ENCODE measurements around the gene HIVEP2. TPM values are rescaled to one million over a fixed set of nuclear protein-coding genes. Genes with fewer than 3 reads are reported as not detected.

The HIVEP2 gene
- polyA plus RNA-seq, 2 of the 4 experiments (the other 2 are of a cell fraction), result 2.2 to 2.6 TPM

GRCh38 chr6:142797159-142797558 is 147.8 kb downstream of the HIVEP2 start:
- no peak for FAIRE-seq
- Histone ChIP-seq H3K4me1 (peaks cover 11% of the 10 kb centered on the region), H3K4me3 (no peak overlapping the region), H3K9me3 (no peaks in the 10 kb centered on the region), H3K27ac (no peak overlapping the region), H3K4me2 (no peak overlapping the region)
- POLR2A ChIA-PET, result no interaction called here
- TF ChIP-seq TFCP2L1 (CRISPR knock-in tag; IDR thresholded peaks at IDR 0.05) (no peak), CBX8 (IDR thresholded peaks at IDR 0.05) (no peak)
- no peak for DNase-seq (ENCODE audit: low read depth in 1 of 2, low spot score in 1 of 2)
- no peak for ATAC-seq
- CTCF ChIA-PET, result no interaction called here
- WGBS (ENCODE audit: missing lambda C conversion rate), result 87% methylated on average over 1 of the region's 1 CpG

GRCh38 chr6:142796571-142796970 is 148.4 kb downstream of the HIVEP2 start:
- TF ChIP-seq CBX2 (IDR thresholded peaks at IDR 0.05; ENCODE audit: borderline replicate concordance, low read depth) (no peak), HMGXB4 (CRISPR knock-in tag; IDR thresholded peaks at IDR 0.05; ENCODE audit: borderline replicate concordance) (no peak), ESRRA (IDR thresholded peaks at IDR 0.05; ENCODE audit: borderline replicate concordance, low read length) (no peak), MAX (IDR thresholded peaks at IDR 0.05) (no peak), USF2 (IDR thresholded peaks at IDR 0.05) (no peak), SREBF2 (IDR thresholded peaks at IDR 0.05) (no peak), KDM1A (IDR thresholded peaks at IDR 0.05; ENCODE audit: low read depth) (no peak), HES2 (IDR thresholded peaks at IDR 0.05) (no peak), NFE2L2 (conservative IDR thresholded peaks at IDR 0.05; ENCODE audit: low read length) (no peak), CBX8 (IDR thresholded peaks at IDR 0.05) (no peak), EHF (CRISPR knock-in tag; IDR thresholded peaks at IDR 0.05) (no peak), BHLHE40 (IDR thresholded peaks at IDR 0.05; ENCODE audit: low read depth, low read length) (no peak), RARB (CRISPR knock-in tag; IDR thresholded peaks at IDR 0.05) (no peak), REST (IDR thresholded peaks at IDR 0.05) (no peak), EP300 (IDR thresholded peaks at IDR 0.05) (no peak)
- H3K4me2 ChIP-seq, result no peak overlapping the region
- no peaks in the 10 kb centered on the region for H3K9me3 ChIP-seq
- no peak overlapping the region for H3K27ac ChIP-seq
- ChIA-PET POLR2A (no interaction called here), CTCF (no interaction called here)
- H3K4me3 ChIP-seq, result no peak overlapping the region
- no peak for DNase-seq (ENCODE audit: low read depth in 1 of 2, low spot score in 1 of 2)
- ATAC-seq, result no peak
- H3K4me1 ChIP-seq, result peaks cover 5% of the 10 kb centered on the region; the same call in 2 of the 3 replicates
- WGBS (ENCODE audit: missing lambda C conversion rate), result 94% methylated on average over 5 of the region's 5 CpGs
- no peak for FAIRE-seq

GRCh38 chr6:142796024-142796423 is 149.0 kb downstream of the HIVEP2 start:
- POLR2A ChIA-PET, result no interaction called here
- no peak for ATAC-seq
- TF ChIP-seq E2F6 (IDR thresholded peaks at IDR 0.05; ENCODE audit: borderline replicate concordance, low read depth), result no peak
- no peak for TF ChIP-seq BHLHE40 (IDR thresholded peaks at IDR 0.05; ENCODE audit: low read depth, low read length)
- no peak for TF ChIP-seq HEYL (CRISPR knock-in tag; IDR thresholded peaks at IDR 0.05)
- TF ChIP-seq EHMT2 (IDR thresholded peaks at IDR 0.05; ENCODE audit: low read depth), result no peak
- TF ChIP-seq CEBPB (IDR thresholded peaks at IDR 0.05), result no peak
- no peak for TF ChIP-seq REST (IDR thresholded peaks at IDR 0.05)
- no peak for TF ChIP-seq TP53 (CRISPR knock-in tag; IDR thresholded peaks at IDR 0.05)
- no peak for TF ChIP-seq NPAS2 (CRISPR knock-in tag; IDR thresholded peaks at IDR 0.05; ENCODE audit: borderline replicate concordance)
- no peak for TF ChIP-seq RFX5 (IDR thresholded peaks at IDR 0.05)
- no peak for TF ChIP-seq HES2 (IDR thresholded peaks at IDR 0.05)
- TF ChIP-seq NFE2L2 (conservative IDR thresholded peaks at IDR 0.05; ENCODE audit: low read length), result no peak

More at GRCh38 chr6:142796024-142796423, 149.0 kb downstream of the HIVEP2 start:
- CTCF ChIA-PET, result no interaction called here
- WGBS (ENCODE audit: missing lambda C conversion rate), result 79% methylated on average over 4 of the region's 4 CpGs
- H3K4me2 ChIP-seq, result no peak overlapping the region
- FAIRE-seq, result no peak
- 0 out of 3 replicates have a peak, but pooled peaks cover 4% of the 10 kb centered on the region for H3K4me1 ChIP-seq
- no peak for DNase-seq (ENCODE audit: low read depth in 1 of 2, low spot score in 1 of 2)
- no peaks in the 10 kb centered on the region for H3K9me3 ChIP-seq
- no peak overlapping the region for H3K27ac ChIP-seq
- H3K4me3 ChIP-seq, result no peak overlapping the region
